GM18508 (cell line): Measurements from ENCODE around the gene MARCHF3.
"Not testable (repeated sequence)": the region's sequence is repeated elsewhere in the genome, so short reads cannot be mapped to it uniquely, and the experiment has no call there.

ENCODE experiments used
- ATAC-seq: cut with Tn5 transposase; IDR thresholded peaks from one replicate; pipeline ENCODE4 v1.9.1; 2021; ENCODE audit warnings: moderate number of reproducible peaks; ENCODE audit not compliant: insufficient read depth, unreplicated experiment

Gene MARCHF3

GRCh38 chr5:127014573-127014972, 15.8 kb downstream of the MARCHF3 start:
- no peak for ATAC-seq

GRCh38 chr5:127013407-127013806, 17.0 kb downstream of the MARCHF3 start:
- no peak for ATAC-seq

GRCh38 chr5:127012916-127013315, 17.4 kb downstream of the MARCHF3 start:
- no peak for ATAC-seq

GRCh38 chr5:127011961-127012644, 18.3 kb downstream of the MARCHF3 start:
- peak; percentile 63 for ATAC-seq

GRCh38 chr5:127011153-127011552, 19.2 kb downstream of the MARCHF3 start:
- no peak for ATAC-seq

GRCh38 chr5:127010362-127010761, 20.0 kb downstream of the MARCHF3 start:
- ATAC-seq: no peak

GRCh38 chr5:127009784-127010183, 20.6 kb downstream of the MARCHF3 start:
- ATAC-seq: no peak

GRCh38 chr5:127008300-127008975, 21.9 kb downstream of the MARCHF3 start:
- no peak for ATAC-seq

- ATAC-seq: no peak
Observed at GRCh38 chr5:127007522-127007921, 22.8 kb downstream of the MARCHF3 start.

- no peak for ATAC-seq
Observed at GRCh38 chr5:127006744-127007143, 23.6 kb downstream of the MARCHF3 start.

- ATAC-seq: not testable (repeated sequence)
Observed at GRCh38 chr5:127005282-127005681, 25.1 kb downstream of the MARCHF3 start.

GRCh38 chr5:127004721-127005120, 25.6 kb downstream of the MARCHF3 start:
- no peak for ATAC-seq

- ATAC-seq: no peak
Observed at GRCh38 chr5:127003798-127004495, 26.4 kb downstream of the MARCHF3 start.

- no peak for ATAC-seq
Observed at GRCh38 chr5:127002390-127002789, 28.0 kb downstream of the MARCHF3 start.

- no peak for ATAC-seq
Observed at GRCh38 chr5:127001621-127002296, 28.6 kb downstream of the MARCHF3 start.

GRCh38 chr5:126998895-126999570, 31.3 kb downstream of the MARCHF3 start:
- ATAC-seq: no peak

GRCh38 chr5:126998201-126998631, 32.1 kb downstream of the MARCHF3 start:
- no peak for ATAC-seq

GRCh38 chr5:126995689-126996088, 34.7 kb downstream of the MARCHF3 start:
- ATAC-seq: no peak

GRCh38 chr5:126995039-126995438, 35.3 kb downstream of the MARCHF3 start:
- no peak for ATAC-seq

GRCh38 chr5:126994485-126994884, 35.9 kb downstream of the MARCHF3 start:
- ATAC-seq: no peak
